Astrocyte of the spinal cord (primary cell): Measurements from ENCODE around the gene HAGHL.

Experiments used
- DNase-seq: peaks from one replicate; pipeline ENCODE4 v3.0.0; 2011; ENCODE audit warnings: low read depth, low spot score
- H3K4me3 ChIP-seq: 2 replicates; pipeline ENCODE4 v1.5.1; 2011; ENCODE audit warnings: low read depth, mild to moderate bottlenecking, low read length, moderate library complexity
- in situ Hi-C: cut with HindIII; loops from 2 replicates; pipeline ENCODE4 v1.10.0; 2017; ENCODE audit warnings: low sequenced_read_pairs
- TF ChIP-seq, protein P1 (sequence below): IDR thresholded peaks from 2 replicates; pipeline ENCODE4 v1.5.1; 2012; ENCODE audit warnings: low read depth, mild to moderate bottlenecking, low read length, inconsistent platforms

Gene HAGHL

DNA sequence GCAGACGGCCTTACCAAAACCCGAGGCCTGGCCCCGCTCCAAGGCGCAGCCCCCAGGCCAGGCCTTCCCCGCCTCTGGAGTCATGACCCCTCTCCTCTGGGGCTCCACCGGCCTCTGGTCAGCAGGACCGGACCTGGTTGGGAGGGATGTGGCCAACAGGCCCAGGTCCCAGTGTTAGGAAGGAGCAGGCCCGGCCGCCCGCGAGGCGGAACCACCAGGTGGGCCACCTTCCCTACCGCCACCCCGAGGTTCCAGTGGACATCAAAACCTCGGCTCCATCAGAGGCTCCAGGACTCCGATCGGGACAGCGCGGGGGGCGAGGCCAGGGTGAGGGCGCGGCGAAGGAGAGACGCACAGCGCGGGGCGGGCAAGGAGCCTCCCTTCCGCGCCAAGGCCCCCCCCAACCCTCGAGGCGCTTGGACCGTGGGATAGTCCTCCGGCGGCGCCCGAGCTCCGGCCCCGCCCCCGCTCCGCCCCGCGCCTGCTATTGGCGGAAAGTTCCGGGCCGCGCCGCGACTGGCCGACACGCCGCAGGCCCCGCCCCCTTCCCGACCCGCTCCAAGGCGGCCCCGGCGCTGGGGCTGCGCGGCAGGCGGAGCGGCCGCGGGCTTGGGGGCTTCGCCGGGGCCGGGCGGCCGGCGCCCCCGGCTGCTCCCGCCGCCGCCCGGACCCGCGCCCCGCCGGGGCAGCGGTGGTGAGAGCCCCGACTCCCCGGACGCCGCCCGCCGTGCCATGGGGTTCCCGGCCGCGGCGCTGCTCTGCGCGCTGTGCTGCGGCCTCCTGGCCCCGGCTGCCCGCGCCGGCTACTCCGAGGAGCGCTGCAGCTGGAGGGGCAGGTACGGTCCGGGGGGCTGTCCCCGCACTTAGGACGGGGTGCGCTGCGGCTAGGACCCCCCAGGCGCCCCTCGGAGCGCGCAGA is 12.1 kb upstream of the HAGHL start, which contains the start of gene METRN:
Gene METRN, plus strand, starts transcription at position 561 of the 919 bp plus-strand sequence. Its CDS starts 172 bp downstream, at position 733.
- in situ Hi-C loops, result no loop called here

DNA sequence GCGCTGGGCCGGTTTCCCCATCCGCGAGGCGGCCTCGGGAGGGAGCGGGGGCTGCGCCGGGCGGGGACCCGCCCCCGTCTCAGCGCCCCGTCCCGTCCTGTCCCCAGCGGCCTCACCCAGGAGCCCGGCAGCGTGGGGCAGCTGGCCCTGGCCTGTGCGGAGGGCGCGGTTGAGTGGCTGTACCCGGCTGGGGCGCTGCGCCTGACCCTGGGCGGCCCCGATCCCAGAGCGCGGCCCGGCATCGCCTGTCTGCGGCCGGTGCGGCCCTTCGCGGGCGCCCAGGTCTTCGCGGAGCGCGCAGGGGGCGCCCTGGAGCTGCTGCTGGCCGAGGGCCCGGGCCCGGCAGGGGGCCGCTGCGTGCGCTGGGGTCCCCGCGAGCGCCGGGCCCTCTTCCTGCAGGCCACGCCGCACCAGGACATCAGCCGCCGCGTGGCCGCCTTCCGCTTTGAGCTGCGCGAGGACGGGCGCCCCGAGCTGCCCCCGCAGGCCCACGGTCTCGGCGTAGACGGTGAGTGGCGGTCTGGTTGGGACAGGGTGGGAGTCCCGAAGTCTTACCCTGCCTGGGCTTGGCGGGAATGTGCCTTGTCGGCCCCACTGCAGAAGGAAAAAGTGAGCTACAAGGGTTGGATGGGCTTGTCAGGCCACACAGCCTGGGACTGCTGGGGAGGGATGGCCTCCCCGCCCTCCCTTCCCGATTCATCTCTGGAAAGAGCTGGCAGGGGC is 11.3 kb upstream of the HAGHL start:
- TF ChIP-seq, protein P1, sequence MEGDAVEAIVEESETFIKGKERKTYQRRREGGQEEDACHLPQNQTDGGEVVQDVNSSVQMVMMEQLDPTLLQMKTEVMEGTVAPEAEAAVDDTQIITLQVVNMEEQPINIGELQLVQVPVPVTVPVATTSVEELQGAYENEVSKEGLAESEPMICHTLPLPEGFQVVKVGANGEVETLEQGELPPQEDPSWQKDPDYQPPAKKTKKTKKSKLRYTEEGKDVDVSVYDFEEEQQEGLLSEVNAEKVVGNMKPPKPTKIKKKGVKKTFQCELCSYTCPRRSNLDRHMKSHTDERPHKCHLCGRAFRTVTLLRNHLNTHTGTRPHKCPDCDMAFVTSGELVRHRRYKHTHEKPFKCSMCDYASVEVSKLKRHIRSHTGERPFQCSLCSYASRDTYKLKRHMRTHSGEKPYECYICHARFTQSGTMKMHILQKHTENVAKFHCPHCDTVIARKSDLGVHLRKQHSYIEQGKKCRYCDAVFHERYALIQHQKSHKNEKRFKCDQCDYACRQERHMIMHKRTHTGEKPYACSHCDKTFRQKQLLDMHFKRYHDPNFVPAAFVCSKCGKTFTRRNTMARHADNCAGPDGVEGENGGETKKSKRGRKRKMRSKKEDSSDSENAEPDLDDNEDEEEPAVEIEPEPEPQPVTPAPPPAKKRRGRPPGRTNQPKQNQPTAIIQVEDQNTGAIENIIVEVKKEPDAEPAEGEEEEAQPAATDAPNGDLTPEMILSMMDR, result no peak
- in situ Hi-C loops, result no loop called here
- peak overlapping the region; percentile 47 for H3K4me3 ChIP-seq
- DNase-seq, result no peak

More for the DNA sequence above, 12.1 kb upstream of the HAGHL start, which contains the start of gene METRN:
- TF ChIP-seq, protein P1, result no peak
- DNase-seq, result peak; percentile 86
- H3K4me3 ChIP-seq, result peak within 1 kb of the TSS; percentile 47

DNA sequence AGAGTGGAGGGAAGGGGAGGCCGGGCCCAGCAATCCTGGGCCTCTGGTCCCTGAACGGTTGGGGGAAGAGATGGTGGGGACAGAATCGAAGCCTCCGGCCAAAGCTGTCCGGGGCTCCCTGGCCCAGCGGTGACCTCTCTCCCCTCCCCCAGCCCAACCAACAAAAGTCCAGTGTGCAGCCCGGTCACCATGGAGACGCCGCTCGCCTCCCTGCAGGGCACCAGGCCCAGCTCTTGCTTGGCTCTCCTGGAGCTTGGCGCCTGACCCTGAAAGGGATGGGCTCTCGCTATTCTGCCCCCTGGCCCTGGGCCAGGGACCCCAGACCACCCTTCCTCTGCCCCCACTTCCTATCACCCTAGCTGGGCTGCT is 10.7 kb upstream of the HAGHL start:
- DNase-seq, result peak; percentile 77
- TF ChIP-seq, protein P1, result no peak
- H3K4me3 ChIP-seq, result peak overlapping the region; percentile 47
- in situ Hi-C loops, result no loop called here

DNA sequence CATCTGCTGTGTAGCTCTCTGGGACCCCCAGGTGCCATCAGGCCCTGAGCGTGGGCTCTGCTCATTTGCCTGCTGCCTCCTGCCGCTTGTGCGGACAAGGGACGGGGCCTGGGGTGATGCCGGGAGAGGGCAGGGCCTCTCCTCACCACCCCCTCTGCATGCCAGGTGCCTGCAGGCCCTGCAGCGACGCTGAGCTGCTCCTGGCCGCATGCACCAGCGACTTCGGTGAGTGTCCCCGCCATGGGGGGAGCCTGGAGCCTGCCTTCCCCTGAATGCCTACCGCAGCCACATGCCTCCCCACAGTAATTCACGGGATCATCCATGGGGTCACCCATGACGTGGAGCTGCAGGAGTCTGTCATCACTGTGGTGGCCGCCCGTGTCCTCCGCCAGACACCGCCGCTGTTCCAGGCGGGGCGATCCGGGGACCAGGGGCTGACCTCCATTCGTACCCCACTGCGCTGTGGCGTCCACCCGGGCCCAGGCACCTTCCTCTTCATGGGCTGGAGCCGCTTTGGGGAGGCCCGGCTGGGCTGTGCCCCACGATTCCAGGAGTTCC is 10.1 kb upstream of the HAGHL start:
- peak overlapping the region; percentile 47 for H3K4me3 ChIP-seq
- in situ Hi-C loops, result no loop called here

DNA sequence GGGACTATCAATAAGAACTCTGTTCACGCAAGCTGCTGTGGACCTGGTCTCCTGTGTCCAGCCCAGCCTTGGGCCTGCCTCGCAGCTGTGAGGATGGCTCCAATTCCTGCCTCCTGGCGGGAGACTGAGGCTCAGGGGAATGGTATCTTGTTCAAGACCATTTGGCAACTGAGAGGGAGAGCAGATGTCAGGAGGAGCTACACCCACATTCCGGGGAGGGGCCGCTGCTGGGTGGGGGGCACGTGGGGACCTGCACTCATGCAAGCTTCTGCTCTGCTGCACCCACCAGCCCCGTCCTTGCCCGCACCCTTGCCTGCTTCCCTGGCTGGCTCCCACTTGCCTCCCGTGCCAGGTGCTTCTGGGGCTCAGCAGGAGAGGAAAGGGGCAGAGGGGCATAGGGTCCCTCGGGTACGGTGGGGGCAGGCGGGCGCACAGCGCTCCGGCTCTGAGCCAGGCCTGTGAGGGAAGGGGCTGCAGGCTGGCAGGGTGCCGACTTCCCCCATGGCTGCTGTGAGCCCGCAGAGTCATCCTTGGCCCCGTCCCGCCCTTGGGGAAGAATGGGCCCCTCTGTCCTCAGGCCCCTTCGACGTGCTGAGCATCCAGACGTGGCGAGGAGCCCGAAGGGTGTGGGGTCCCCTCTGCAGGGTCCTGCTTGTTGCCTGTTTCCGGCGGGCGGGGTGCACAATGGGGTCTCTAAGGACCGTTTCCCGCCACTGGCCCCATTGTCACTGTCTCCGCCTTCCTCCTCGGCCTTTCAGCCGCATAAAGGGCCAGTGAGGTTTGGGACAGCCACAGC is 9.3 kb upstream of the HAGHL start:
- TF ChIP-seq, protein P1, result no peak
- DNase-seq, result no peak
- in situ Hi-C loops, result no loop called here
- no peak overlapping the region for H3K4me3 ChIP-seq

More for the DNA sequence above, 10.1 kb upstream of the HAGHL start:
- no peak for DNase-seq
- TF ChIP-seq, protein P1, result no peak

DNA sequence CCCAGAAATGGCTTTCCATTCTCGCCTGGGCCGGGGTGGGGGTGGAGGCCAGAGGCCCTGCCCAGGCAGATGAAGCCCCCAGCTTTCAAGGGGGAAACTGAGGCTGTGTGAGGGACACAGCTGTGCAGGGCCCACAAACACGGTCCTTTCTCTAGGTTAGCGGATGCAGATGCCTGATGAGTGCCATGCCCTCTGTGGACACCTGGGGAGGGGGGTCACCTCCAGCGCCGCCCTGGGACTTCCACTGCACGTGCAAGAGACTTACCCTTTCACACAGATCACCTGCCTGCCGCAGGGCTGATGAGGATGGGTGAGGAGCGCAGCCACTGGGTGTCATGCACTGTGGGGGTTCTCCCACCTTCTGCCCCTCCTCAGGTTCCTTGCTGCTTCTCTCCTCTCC is 8.5 kb upstream of the HAGHL start:
- H3K4me3 ChIP-seq, result no peak overlapping the region
- in situ Hi-C loops, result no loop called here
- DNase-seq, result no peak
- TF ChIP-seq, protein P1, result no peak
